Suprapubic skin (tissue), 4 donors: ENCODE measurements around the gene ASIC3. TPM values are rescaled to one million over a fixed set of nuclear protein-coding genes. Genes with fewer than 3 reads are reported as not detected.

Experiments
- DNase-seq, 2 donors: peaks; one replicate each; pipeline ENCODE4 v3.0.0-alpha.2; 2019; ENCODE audit warnings: low spot score in 2 of 2
- H3K27ac ChIP-seq: fragments of 200-600 bp; sonication (generic); one replicate; pipeline ENCODE4 v1.5.1; 2019
- H3K27me3 ChIP-seq: fragments of 200-600 bp; sonication (generic); one replicate; pipeline ENCODE4 v1.5.1; 2019
- H3K36me3 ChIP-seq: fragments of 200-600 bp; sonication (generic); one replicate; pipeline ENCODE4 v1.5.1; 2019
- H3K4me1 ChIP-seq: fragments of 200-600 bp; sonication (generic); one replicate; pipeline ENCODE4 v1.5.1; 2019
- H3K4me3 ChIP-seq: fragments of 200-600 bp; sonication (generic); one replicate; pipeline ENCODE4 v1.5.1; 2019; ENCODE audit warnings: mild to moderate bottlenecking
- H3K9me3 ChIP-seq: fragments of 200-600 bp; sonication (generic); one replicate; pipeline ENCODE4 v1.5.1; 2019
- EP300 ChIP-seq: sonication (generic); formaldehyde crosslinking; IDR thresholded peaks from one replicate; pipeline ENCODE4 v1.6.1; 2017; ENCODE audit warnings: antibody characterized with exemption
- POLR2A ChIP-seq, 2 donors: fragments of 450-650 bp; IDR thresholded peaks; one replicate each; pipeline ENCODE4 v1.6.1; 2017; ENCODE audit warnings: antibody characterized with exemption in 2 of 2, mild to moderate bottlenecking in 2 of 2, moderate library complexity in 2 of 2
- POLR2AphosphoS5 ChIP-seq, 3 donors: sonication (generic); formaldehyde crosslinking; IDR thresholded peaks; one replicate each; pipeline ENCODE4 v1.6.1; 2017; ENCODE audit warnings: antibody characterized with exemption in 3 of 3
- WGBS: methylation state at CpG from one replicate; pipeline ENCODE4 v1.1.5; 2018; 5-methylcytosine and 5-hydroxymethylcytosine counted together
- total RNA-seq, 4 donors: library from RNA; depleted of rRNA; stranded (reverse); fragments of >200 nt; gene quantifications; one replicate each; pipeline ENCODE4 v1.1.0, GENCODE V29; 2016
- TF ChIP-seq, protein P1 (sequence below), 2 donors: fragments of 200-600 bp in 1 of 2; fragments of 450-650 bp in 1 of 2; sonication (generic) in 1 of 2; IDR thresholded peaks; one replicate each; pipeline ENCODE4 v1.5.1; 2016 to 2019; ENCODE audit warnings: antibody characterized with exemption in 2 of 2, mild to moderate bottlenecking in 1 of 2, moderate library complexity in 1 of 2

Gene ASIC3
- total RNA-seq, 4 donors from 2014 or later: 2.6 to 8.7 (median 4.1) TPM

DNA sequence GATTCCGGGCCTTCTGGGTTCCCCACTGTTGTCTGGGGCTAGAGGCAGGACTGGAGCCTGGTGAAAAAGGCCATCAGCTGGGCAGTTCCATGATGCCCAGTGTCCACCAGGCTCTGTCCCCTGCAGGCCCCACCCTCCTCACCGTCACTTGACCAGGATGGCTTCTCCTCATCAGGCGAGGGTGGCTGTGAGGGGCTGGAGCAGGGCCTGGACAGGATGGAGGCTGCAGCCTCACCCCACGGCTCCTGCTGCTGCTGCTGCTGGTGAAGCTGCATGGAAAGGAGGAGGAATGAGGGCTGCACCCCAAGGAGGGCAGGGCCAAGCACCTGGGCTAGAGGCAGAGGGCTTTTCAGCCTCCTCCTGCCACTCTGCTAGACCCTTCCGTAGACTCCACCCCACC, 32.4 kb upstream of the ASIC3 start:
- no peak for DNase-seq
- H3K4me1 ChIP-seq: peaks cover 42% of the 10 kb centered on the region
- no peak for TF ChIP-seq POLR2A (IDR thresholded peaks at IDR 0.05)
- TF ChIP-seq, protein P1, sequence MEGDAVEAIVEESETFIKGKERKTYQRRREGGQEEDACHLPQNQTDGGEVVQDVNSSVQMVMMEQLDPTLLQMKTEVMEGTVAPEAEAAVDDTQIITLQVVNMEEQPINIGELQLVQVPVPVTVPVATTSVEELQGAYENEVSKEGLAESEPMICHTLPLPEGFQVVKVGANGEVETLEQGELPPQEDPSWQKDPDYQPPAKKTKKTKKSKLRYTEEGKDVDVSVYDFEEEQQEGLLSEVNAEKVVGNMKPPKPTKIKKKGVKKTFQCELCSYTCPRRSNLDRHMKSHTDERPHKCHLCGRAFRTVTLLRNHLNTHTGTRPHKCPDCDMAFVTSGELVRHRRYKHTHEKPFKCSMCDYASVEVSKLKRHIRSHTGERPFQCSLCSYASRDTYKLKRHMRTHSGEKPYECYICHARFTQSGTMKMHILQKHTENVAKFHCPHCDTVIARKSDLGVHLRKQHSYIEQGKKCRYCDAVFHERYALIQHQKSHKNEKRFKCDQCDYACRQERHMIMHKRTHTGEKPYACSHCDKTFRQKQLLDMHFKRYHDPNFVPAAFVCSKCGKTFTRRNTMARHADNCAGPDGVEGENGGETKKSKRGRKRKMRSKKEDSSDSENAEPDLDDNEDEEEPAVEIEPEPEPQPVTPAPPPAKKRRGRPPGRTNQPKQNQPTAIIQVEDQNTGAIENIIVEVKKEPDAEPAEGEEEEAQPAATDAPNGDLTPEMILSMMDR (IDR thresholded peaks at IDR 0.05): no peak
- no peaks in the 10 kb centered on the region for H3K9me3 ChIP-seq
- no peak overlapping the region for H3K4me3 ChIP-seq
- WGBS: 87% methylated on average over 4 of the region's 5 CpGs
- no peaks in the 10 kb centered on the region for H3K36me3 ChIP-seq
- H3K27me3 ChIP-seq: peaks cover 67% of the 10 kb centered on the region
- H3K27ac ChIP-seq: no peak overlapping the region

DNA sequence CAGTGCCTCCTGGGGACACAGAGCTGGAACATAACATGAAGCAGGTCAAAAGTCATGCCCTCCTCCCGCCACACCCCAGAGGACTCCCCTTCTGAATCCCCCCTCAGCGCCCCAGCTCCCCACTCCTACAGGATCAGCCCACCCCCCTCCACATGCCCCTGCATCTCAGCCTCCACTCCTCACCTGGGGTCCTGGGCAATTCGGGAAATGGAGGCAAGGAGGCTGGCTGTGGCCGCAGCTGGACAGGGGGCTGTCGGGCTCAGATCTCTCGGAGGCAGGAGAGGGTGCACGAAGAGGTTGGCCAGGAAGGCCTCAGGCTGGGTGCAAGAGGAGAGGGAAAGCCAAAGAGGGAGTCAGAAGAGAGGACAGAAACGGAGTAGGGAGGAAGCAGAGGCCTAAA, 31.8 kb upstream of the ASIC3 start:
- peaks cover 69% of the 10 kb centered on the region for H3K27me3 ChIP-seq
- H3K36me3 ChIP-seq: no peaks in the 10 kb centered on the region
- H3K4me1 ChIP-seq: peaks cover 42% of the 10 kb centered on the region
- TF ChIP-seq POLR2A (IDR thresholded peaks at IDR 0.05): no peak
- TF ChIP-seq, protein P1 (IDR thresholded peaks at IDR 0.05): no peak
- TF ChIP-seq POLR2AphosphoS5 (IDR thresholded peaks at IDR 0.05): no peak
- TF ChIP-seq EP300: no peak
- WGBS: 72% methylated on average over 7 of the region's 8 CpGs
- no peak for DNase-seq
- H3K9me3 ChIP-seq: no peaks in the 10 kb centered on the region
- H3K27ac ChIP-seq: no peak overlapping the region
- no peak overlapping the region for H3K4me3 ChIP-seq

DNA sequence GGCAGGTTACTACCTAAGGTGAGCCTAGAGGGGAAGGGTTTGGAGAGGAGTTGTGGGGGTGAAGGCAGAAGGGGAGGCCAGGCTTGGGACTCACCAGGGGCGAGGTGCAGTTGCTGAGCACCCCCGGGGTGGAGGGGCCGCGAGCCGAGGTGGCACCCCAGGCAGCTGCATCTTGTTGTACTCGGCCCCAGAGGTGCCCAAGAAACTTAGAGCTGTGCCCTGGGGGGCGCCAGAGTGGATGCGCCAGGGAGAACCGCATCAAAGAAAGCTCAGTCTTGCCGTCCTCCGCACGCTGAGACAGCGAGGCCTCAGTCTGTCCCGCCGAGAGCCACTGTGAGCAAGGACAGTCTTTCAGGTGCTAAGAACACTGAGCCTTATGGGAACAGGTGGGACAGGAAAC, 31.4 kb upstream of the ASIC3 start:
- 80% methylated on average over 12 of the region's 15 CpGs for WGBS
- Histone ChIP-seq H3K36me3 (no peaks in the 10 kb centered on the region), H3K9me3 (no peaks in the 10 kb centered on the region), H3K27ac (no peak overlapping the region), H3K4me1 (peaks cover 42% of the 10 kb centered on the region), H3K27me3 (peaks cover 69% of the 10 kb centered on the region), H3K4me3 (no peak overlapping the region)
- DNase-seq: no peak
- TF ChIP-seq EP300: no peak

DNA sequence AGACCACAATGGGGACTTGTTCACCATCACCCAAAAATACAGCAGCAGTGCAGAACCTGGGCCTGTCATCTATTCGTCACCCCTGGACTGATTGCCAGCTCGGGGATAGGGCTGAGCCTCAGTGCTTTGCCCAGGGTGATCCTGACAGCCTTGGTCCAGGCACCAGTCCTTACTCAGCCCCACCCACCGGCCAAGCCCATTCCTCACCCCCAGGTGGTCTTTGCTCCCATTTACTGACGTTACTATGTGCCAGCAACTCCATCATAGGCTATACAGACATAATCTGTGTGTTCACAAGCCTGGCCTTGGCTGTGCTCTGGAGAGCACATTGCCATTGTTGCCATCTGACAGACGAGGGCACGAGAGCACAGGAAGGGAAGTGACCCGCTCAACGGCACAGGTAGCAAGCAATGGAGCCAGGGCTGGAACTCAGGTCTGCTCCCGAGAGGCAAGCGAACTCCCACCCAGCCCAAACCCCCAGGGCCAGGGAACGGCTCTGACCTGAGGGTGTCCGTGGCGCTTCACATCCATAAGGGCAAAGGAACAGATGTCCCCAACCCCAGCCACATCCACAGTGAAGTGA, 30.9 kb upstream of the ASIC3 start:
- Histone ChIP-seq H3K4me1 (peaks cover 42% of the 10 kb centered on the region), H3K27me3 (peaks cover 66% of the 10 kb centered on the region), H3K9me3 (no peaks in the 10 kb centered on the region), H3K4me3 (no peak overlapping the region), H3K36me3 (no peaks in the 10 kb centered on the region), H3K27ac (no peak overlapping the region)
- no peak for DNase-seq
- TF ChIP-seq, protein P1 (IDR thresholded peaks at IDR 0.05): no peak
- TF ChIP-seq POLR2AphosphoS5 (IDR thresholded peaks at IDR 0.05): no peak
- TF ChIP-seq POLR2A (IDR thresholded peaks at IDR 0.05): no peak
- TF ChIP-seq EP300: no peak
- 45% methylated on average over 10 of the region's 13 CpGs for WGBS

DNA sequence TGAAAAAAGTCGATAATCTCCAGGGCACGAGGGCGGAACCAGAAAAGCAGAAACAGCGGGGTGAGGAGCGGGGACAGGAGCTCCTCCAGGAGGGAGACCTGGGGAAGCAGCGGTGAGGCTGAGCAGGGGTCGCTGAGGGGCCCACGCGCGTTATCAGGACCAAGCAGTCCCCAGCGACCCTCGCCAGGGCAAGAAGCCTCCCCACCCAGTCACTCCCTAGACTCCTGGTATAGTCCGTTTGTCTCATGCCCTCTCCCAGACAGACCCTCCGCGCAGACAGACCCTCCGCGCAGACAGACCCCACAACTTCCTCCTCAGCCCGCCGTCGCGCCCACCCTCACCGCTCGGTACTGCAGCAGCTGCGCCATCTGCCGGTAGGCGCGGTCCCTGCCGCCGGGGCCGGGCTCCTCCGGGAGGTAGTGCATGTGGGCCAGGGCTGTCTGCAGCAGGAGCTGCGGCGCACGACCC, 30.3 kb upstream of the ASIC3 start:
- peaks cover 40% of the 10 kb centered on the region for H3K4me1 ChIP-seq
- WGBS: 5% methylated on average over 14 of the region's 34 CpGs
- H3K27me3 ChIP-seq: peaks cover 61% of the 10 kb centered on the region

More for the DNA sequence above, 30.3 kb upstream of the ASIC3 start:
- Histone ChIP-seq H3K4me3 (peak overlapping the region; percentile 43), H3K27ac (no peak overlapping the region), H3K9me3 (no peaks in the 10 kb centered on the region), H3K36me3 (no peaks in the 10 kb centered on the region)
- TF ChIP-seq POLR2A (IDR thresholded peaks at IDR 0.05) (no peak), EP300 (no peak)
- TF ChIP-seq, protein P1 (IDR thresholded peaks at IDR 0.05): peak; percentile 70 to 98
- peak in 1 of 2 donors; percentile 82 for DNase-seq
